Tibial nerve (tissue), 4 donors: ENCODE data around the gene NCK2.

Source experiments
- EP300 ChIP-seq, 2 donors: sonication (generic); formaldehyde crosslinking; IDR thresholded peaks; one replicate each; pipeline ENCODE4 v1.6.1; 2017; ENCODE audit warnings: antibody characterized with exemption in 2 of 2, mild to moderate bottlenecking in 1 of 2
- TF ChIP-seq, protein P1 (sequence below), 5 experiments: fragments of 200-600 bp in 3 of 5; fragments of 450-650 bp in 2 of 5; sonication (generic) in 3 of 5; IDR thresholded peaks; one replicate each; pipeline ENCODE4 v1.5.1; 2016 to 2019; ENCODE audit warnings: antibody characterized with exemption in 5 of 5, mild to moderate bottlenecking in 3 of 5, moderate library complexity in 2 of 5

DNA sequence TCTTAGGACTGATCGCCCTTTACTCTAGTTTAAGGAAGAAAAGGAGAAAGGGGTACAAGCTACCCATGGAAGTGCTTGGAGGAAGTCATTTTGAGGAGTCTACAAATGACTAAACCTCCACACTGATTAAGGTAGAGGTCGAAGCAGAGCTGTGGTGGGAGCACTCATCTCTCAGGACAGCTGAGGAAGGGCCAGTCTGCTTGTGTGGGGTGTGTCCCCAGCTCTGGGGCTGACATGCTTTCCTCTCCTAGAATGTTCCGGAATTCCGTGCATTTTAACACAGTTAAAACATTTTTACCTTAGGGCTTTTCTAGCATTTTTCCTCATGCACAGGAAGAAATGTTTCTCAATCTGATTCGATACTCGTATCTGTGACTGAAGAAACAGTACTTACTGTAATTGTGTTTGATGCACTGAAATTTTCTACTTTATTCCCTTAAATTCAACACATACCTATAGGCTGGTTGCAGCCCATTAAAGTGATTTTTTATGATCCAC lies 135.1 kb downstream of the NCK2 start:
- TF ChIP-seq, protein P1, sequence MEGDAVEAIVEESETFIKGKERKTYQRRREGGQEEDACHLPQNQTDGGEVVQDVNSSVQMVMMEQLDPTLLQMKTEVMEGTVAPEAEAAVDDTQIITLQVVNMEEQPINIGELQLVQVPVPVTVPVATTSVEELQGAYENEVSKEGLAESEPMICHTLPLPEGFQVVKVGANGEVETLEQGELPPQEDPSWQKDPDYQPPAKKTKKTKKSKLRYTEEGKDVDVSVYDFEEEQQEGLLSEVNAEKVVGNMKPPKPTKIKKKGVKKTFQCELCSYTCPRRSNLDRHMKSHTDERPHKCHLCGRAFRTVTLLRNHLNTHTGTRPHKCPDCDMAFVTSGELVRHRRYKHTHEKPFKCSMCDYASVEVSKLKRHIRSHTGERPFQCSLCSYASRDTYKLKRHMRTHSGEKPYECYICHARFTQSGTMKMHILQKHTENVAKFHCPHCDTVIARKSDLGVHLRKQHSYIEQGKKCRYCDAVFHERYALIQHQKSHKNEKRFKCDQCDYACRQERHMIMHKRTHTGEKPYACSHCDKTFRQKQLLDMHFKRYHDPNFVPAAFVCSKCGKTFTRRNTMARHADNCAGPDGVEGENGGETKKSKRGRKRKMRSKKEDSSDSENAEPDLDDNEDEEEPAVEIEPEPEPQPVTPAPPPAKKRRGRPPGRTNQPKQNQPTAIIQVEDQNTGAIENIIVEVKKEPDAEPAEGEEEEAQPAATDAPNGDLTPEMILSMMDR (IDR thresholded peaks at IDR 0.05): no peak
- no peak for TF ChIP-seq EP300 (IDR thresholded peaks at IDR 0.05)
